Stimulated activated CD4-positive, alpha-beta T cell treated with anti-CD3 and anti-CD28 coated beads, Interleukin-4, amount 100 ng/mL, for 4 hours (primary cell): ENCODE results near the gene ARHGEF10L.

ENCODE experiments used
- DNase-seq, 2 experiments: peaks; one replicate each; pipeline ENCODE4 v3.0.0-alpha.2; 2020

Gene ARHGEF10L

DNA sequence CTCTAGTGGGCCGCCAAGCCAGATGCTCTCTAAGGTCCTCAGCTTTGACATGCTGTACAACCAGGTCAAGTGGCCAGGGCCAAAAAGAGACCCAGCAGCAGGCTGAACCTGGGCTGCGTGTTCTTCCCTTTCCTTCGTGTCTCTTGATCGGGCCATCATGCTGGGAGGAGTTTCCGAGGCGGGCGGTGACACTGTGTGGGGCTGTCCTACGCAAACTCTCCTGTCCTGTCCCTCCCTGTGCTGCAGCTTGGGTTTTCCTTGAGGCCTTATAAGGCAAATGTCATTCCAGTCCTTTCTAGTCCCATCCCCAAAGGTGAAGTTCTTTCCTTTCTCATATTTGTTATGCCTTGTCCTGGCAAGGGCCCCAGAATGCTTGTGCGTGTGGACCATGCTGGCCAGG is 56.7 kb downstream of the ARHGEF10L start:
- no peak for DNase-seq

DNA sequence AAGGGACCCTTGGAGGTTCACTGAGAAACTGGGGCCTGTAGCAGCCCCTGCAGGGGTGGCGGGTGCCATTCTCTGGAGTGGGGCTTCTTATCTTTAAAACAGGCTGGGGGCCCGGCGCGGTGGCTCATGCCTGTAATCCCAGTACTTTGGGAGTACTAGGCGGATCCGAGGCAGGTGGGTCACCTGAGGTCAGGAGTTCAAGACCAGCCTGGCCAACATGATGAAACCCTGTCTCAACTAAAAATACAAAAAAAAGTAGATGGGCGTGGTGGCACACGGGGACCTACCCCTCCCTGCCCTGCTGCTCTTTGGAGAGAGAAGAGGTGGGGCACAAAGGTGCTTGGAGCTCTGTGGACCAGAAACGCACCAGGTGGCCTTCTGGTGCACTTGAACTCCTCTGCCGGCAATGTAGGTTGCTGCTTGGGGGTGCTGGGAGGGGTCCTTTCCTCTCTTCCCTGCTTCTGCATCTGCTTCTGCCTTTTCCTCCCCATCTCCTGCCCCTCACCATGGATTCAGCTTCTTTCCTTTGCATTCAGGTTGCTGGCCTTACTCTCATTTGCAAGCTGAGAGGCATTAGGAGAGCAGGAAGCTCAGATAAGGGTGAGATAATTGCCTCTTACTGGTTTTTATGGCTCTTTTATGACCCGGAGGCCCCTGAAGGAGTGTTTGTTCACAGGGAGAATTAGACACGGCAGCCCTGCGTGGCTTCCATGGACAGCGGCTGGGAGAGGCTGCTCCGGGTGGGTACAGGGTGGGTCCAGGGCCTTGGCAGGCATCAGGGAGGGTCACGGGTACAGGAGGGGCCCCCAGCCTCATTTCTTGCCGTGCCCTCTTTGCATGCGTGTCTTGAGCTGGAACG is 57.4 kb downstream of the ARHGEF10L start:
- DNase-seq, result no peak

GRCh38 chr1:17597651-17598050 is 58.2 kb downstream of the ARHGEF10L start:
- DNase-seq, result no peak

DNA sequence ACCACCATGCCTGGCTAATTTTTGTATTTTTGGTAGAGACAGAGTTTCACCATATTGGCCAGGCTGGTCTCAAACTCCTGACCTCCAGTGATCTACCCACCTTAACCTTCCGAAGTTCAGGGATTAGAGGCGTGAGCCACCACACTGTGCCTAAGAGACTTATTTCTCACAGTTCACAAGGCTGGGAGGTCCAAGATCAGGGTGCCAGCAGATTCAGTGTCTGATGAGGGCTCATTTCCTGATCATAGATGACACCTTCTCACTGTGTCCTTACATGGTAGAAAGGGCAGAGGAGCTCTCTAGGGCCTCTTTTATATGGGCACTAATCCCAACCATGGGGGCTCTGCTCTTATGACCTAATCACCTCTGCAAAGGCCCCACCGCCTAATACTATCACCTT is 58.8 kb downstream of the ARHGEF10L start:
- DNase-seq, result no peak

- no peak for DNase-seq
Observed at GRCh38 chr1:17599291-17599953, 59.9 kb downstream of the ARHGEF10L start.

GRCh38 chr1:17599954-17600300 is 60.4 kb downstream of the ARHGEF10L start:
- DNase-seq, result no peak

- DNase-seq, result no peak
Observed at GRCh38 chr1:17600321-17600720, 60.8 kb downstream of the ARHGEF10L start.

- DNase-seq, result no peak
Observed at GRCh38 chr1:17601643-17602382, 62.3 kb downstream of the ARHGEF10L start.

GRCh38 chr1:17603091-17603841 is 63.8 kb downstream of the ARHGEF10L start:
- DNase-seq, result no peak

DNA sequence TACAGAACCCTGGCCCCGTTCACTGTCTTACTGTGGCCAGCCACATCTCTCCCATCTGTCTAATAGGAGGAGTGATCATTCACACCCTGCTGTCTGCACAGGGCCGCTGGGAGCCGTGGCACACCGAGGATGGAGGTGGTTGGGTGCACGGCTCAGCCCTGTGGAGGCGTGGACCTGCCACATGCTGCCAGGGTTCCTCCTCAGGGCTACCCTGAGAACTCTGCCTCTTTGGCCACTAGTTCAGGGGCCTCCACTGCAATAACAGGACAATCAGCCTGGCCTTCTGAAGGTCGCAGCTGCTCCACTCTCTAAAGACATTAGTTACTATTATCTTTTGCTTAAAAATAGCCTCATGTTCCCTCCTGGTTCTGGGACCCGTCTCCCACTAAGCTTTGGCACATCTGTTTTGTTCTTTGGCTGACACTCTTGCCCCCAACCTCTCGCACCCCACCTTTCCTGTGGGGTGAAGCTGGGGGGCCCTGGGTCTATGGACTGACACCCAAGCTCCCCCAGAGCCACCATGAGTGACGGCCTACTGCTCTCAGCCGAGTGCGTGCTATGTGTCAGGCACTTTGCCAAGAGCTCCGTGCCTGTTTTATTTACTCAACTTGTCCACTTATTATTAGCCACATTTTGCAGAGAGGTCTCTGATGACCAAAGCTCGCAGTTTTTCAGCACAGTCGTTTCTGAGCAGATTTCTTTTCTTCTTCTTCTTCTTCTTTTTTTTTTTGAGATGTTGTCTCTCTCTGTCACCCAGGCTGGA is 66.3 kb downstream of the ARHGEF10L start:
- DNase-seq, result no peak

GRCh38 chr1:17606826-17607440 is 67.4 kb downstream of the ARHGEF10L start:
- DNase-seq, result peak in 1 of 2 experiments; percentile 18

- DNase-seq, result no peak
Observed at GRCh38 chr1:17607644-17608581, 68.4 kb downstream of the ARHGEF10L start.

- no peak for DNase-seq
Observed at GRCh38 chr1:17609529-17609928, 70.0 kb downstream of the ARHGEF10L start.

DNA sequence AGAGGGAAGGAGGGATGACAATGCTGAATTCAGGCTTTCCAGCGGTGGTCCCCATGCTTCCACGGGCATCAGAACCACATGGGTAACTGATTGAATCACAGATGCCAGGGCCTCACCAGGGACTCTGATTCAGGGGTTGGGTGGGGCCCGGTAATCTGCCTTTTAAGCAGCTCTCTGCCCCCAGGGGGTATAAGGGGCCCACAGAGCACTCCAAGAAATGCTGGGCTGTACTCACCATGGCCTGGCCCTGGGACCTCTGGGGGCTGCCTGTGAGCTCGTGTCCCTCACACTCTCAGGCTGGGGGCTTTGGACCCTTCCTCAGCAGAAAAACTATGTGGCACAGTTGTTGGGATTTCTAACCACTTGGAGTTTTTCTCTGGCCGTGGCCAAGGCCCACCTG is 70.6 kb downstream of the ARHGEF10L start:
- no peak for DNase-seq

DNA sequence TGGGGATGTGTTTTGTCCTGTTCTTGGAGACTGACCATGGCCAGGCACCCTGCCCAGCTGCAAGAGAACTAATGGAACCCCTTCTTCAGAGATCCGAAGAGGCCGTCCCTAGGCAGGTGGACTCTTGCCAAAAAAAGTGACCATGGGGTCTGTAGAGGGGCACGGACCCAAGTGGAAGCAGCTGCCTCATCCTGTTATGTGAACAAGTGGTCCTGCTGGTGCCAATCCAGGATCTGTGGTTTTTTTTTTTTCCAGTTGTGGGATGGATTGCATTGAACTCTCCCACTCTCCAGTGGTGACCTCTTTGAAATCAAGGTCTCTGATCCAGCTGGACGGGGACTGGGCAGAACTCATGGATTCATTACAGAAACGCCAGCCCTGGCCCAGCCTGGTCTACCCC is 71.2 kb downstream of the ARHGEF10L start:
- no peak for DNase-seq

- no peak for DNase-seq
Observed at GRCh38 chr1:17611991-17612390, 72.5 kb downstream of the ARHGEF10L start.

DNA sequence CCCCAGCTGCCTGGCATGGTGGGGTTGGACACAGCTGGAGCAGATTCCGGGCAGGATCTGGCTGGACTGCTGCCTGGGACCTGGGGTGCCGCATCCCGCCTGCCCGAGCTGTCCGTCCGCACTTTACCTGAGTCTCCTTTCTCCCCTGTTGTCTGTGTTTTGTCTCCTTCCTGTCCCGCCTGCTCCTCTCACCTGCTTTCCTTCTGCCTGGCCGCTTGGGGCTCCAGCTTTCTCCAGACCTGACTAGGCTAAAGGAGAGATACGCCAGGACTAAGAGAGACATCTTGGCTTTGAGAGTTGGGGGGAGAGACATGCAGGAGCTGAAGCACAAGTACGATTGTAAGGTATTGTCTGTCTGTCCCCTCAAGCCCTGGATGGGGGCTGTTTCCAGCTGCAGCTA is 73.3 kb downstream of the ARHGEF10L start:
- DNase-seq, result no peak

DNA sequence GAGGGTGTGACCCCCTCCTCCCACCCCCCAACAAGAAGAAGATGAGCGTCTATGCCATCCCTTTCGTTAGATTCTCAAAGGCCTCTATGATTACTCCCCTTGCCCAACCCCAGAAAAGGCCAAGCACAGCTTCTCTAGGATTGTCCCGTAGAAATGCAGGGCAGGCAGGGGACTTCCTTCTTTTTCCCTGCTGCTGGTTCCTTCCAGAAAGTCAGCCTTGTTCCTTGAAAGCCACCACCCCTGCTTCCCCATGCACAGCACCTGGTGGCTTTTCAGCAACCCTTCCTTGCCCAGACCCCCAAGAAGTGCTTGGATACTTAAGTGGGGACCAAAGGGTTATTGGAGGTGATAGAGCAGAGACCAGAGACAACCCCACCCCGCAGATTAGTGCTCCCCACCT is 75.1 kb downstream of the ARHGEF10L start:
- no peak for DNase-seq

DNA sequence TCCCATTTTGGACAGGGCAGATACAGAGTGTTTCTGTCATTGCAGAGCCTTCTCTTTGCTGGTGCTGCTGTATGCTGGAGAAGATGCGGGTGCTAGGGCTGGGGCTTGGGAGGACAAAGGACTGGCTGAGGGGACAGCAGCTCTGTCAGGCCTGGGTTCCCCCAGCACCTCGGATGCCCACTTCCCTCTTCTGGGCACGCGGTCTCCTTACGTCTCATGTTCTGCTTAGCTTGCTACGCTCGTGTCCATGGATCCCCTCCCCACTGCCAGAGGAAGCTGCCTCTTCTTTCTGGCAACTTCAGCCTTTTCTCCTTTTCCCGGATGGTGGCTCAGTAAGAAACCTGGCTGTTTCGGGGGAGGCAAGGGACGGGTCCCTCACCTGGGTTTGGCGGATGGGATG is 75.7 kb downstream of the ARHGEF10L start:
- DNase-seq, result no peak

- DNase-seq, result no peak
Observed at GRCh38 chr1:17615959-17616358, 76.5 kb downstream of the ARHGEF10L start.
